ENCODE data around the gene EBF3.

Gene EBF3

GRCh38 chr10:129966370-129966888 is 2.4 kb upstream of the EBF3 start:
- Mint-ChIP-seq H3K36me3 (ENCODE audit: low read depth) (peaks cover 12% of the 10 kb centered on the region), H3K4me1 (peaks cover 41% of the 10 kb centered on the region), H3K4me3 (peak overlapping the region; percentile 68 to 85 (median 74)), H3K27me3 (ENCODE audit: low read depth) (peaks cover 85% of the 10 kb centered on the region), H3K27ac (peak overlapping the region in 2 of 3 experiments; percentile 24), H3K9me3 (no peaks in the 10 kb centered on the region)
- no peak for TF ChIP-seq CTCF (IDR thresholded peaks at IDR 0.05; ENCODE audit: unreplicated experiment in 3 of 3)

- H3K27ac Mint-ChIP-seq: peak overlapping the region in 2 of 3 experiments; percentile 24
- no peak for TF ChIP-seq CTCF (IDR thresholded peaks at IDR 0.05; ENCODE audit: unreplicated experiment in 3 of 3)
- H3K4me3 Mint-ChIP-seq: peak overlapping the region; percentile 68 to 85 (median 74)
- peaks cover 85% of the 10 kb centered on the region for H3K27me3 Mint-ChIP-seq (ENCODE audit: low read depth)
- peaks cover 17% of the 10 kb centered on the region for H3K36me3 Mint-ChIP-seq (ENCODE audit: low read depth)
- peaks cover 44% of the 10 kb centered on the region for H3K4me1 Mint-ChIP-seq
- H3K9me3 Mint-ChIP-seq: no peaks in the 10 kb centered on the region
Measured at GRCh38 chr10:129965959-129966358, 1.9 kb upstream of the EBF3 start.

- TF ChIP-seq CTCF (IDR thresholded peaks at IDR 0.05; ENCODE audit: unreplicated experiment in 3 of 3): no peak
- Mint-ChIP-seq H3K9me3 (no peaks in the 10 kb centered on the region), H3K27ac (peak overlapping the region in 2 of 3 experiments; percentile 24), H3K4me1 (peaks cover 44% of the 10 kb centered on the region), H3K36me3 (ENCODE audit: low read depth) (peaks cover 22% of the 10 kb centered on the region), H3K4me3 (peak overlapping the region; percentile 68 to 85 (median 75)), H3K27me3 (ENCODE audit: low read depth) (peaks cover 85% of the 10 kb centered on the region)
Measured at GRCh38 chr10:129965425-129965808, 1.3 kb upstream of the EBF3 start.

GRCh38 chr10:129964611-129965424 is 744 bp upstream of the EBF3 start:
- Mint-ChIP-seq H3K27me3 (ENCODE audit: low read depth) (peaks cover 85% of the 10 kb centered on the region), H3K4me3 (peak overlapping the region; percentile 81 to 89 (median 85)), H3K27ac (peak overlapping the region in 1 of 3 experiments; percentile 74), H3K36me3 (ENCODE audit: low read depth) (peaks cover 22% of the 10 kb centered on the region), H3K9me3 (no peaks in the 10 kb centered on the region), H3K4me1 (peaks cover 42% of the 10 kb centered on the region)
- TF ChIP-seq CTCF (IDR thresholded peaks at IDR 0.05; ENCODE audit: unreplicated experiment in 3 of 3): no peak

DNA sequence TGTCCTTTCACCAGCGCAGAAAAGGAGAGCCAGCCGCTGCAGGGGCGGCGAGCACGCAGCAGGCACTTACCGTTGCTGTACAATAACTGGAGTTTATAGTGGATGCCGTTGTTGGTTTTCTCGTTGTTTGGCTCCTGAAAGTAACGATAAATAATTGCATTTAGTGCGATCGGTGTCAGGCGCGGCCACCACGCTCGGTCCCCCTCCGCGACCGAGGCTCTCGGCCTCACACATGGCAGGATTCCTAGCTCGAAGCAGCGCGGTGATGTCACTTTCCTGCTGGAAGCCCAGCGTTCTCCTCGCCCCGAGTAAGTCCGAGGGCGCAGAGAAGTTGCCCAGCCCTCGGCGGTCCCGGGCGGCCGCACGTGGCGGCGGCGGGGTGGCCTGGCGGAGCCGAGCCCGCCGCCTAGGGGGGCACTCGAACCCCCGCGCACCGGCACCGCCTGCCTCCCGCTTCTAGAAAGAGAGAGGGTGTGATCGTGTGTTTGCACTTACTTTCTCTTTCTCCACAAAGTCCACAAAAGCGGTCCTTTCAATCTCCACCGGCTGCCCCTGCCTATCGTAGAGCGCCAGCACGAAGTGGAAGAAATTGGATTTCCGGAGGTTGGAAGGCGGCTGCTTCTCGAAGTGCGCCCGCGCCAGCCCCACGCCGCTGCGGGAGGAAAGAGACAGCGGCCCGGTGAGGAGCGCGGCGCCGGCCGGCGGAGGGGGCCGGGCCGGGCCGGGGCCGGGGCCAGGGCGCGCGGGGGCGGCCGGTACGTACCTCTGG is 1.0 kb downstream of the EBF3 start:
- peaks cover 25% of the 10 kb centered on the region for H3K36me3 Mint-ChIP-seq (ENCODE audit: low read depth)
- peaks cover 76% of the 10 kb centered on the region for H3K27me3 Mint-ChIP-seq (ENCODE audit: low read depth)
- peak overlapping the region; percentile 86 to 90 (median 89) for H3K4me3 Mint-ChIP-seq
- no peak for TF ChIP-seq CTCF (IDR thresholded peaks at IDR 0.05; ENCODE audit: unreplicated experiment in 3 of 3)
- peaks cover 4% of the 10 kb centered on the region for H3K9me3 Mint-ChIP-seq
- peak overlapping the region; percentile 50 to 81 (median 57) for H3K27ac Mint-ChIP-seq
- peaks cover 41% of the 10 kb centered on the region for H3K4me1 Mint-ChIP-seq

Measured in nephron (organoid).